GM18951 (cell line): ENCODE results near the gene MYADML2.
"Not testable (repeated sequence)": the region's sequence is repeated elsewhere in the genome, so short reads cannot be mapped to it uniquely, and the experiment has no call there.

Source experiments
- POLR2A ChIP-seq: IDR thresholded peaks from 4 replicates; pipeline ENCODE4 v1.6.1; 2011; ENCODE audit warnings: mild to moderate bottlenecking; ENCODE audit not compliant: insufficient read length, insufficient read depth; ENCODE audit errors: extremely low read depth
- in situ Hi-C: fragments of 300-500 bp; cut with MboI; formaldehyde crosslinking; loops from one replicate; pipeline ENCODE4 v1.12.0; 2022; ENCODE audit warnings: low sequenced_read_pairs, mixed read lengths, inconsistent platforms; ENCODE audit not compliant: unreplicated experiment

Gene MYADML2

DNA sequence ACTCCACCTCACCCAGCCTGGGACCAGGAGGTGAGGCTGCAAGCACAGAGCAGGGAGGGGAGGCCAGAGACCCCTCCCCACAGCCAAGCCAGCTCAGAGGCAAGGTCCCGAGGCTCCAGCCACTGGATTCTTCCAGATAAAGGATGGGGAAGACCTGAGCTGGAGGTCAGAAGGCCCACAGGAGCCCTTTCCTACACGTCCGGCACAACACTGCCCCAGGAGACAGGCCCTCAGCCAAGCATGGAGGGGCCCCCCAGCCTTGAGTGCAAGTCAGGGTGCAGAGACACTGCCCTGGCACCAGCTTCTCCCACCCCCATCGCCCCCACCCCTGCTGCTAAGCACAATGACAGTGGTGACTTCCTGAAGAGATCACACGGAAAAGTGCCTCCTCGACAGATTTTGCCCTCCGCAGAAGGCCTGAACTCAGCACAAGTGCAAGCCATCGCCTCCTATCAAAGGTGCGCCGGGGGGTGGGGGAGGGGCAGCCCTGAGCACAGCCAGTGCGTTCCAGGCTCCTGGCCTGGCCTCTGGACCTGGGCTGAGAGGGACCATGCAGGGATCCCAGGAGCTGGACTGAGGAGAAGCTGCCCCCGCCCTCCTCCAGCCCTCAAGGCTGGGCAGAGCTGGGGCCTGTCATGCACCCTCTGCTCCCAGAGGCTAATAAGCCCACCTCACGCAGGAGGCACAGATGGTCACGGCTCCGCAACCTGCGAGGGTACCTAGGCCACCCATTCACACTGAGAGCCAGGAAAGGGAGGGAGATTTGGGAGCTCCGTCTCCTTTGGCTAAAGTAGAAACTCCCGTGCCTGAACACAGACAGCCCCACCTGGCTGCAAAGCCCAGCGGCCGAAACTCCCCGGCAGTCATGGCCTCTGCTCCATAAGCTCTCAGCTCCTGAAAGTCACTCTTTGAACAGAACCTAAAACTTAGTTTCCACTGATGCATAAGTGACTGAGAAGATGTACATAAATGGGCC lies 22.2 kb downstream of the MYADML2 start:
- TF ChIP-seq POLR2A = no peak
- in situ Hi-C loops = no loop called here

DNA sequence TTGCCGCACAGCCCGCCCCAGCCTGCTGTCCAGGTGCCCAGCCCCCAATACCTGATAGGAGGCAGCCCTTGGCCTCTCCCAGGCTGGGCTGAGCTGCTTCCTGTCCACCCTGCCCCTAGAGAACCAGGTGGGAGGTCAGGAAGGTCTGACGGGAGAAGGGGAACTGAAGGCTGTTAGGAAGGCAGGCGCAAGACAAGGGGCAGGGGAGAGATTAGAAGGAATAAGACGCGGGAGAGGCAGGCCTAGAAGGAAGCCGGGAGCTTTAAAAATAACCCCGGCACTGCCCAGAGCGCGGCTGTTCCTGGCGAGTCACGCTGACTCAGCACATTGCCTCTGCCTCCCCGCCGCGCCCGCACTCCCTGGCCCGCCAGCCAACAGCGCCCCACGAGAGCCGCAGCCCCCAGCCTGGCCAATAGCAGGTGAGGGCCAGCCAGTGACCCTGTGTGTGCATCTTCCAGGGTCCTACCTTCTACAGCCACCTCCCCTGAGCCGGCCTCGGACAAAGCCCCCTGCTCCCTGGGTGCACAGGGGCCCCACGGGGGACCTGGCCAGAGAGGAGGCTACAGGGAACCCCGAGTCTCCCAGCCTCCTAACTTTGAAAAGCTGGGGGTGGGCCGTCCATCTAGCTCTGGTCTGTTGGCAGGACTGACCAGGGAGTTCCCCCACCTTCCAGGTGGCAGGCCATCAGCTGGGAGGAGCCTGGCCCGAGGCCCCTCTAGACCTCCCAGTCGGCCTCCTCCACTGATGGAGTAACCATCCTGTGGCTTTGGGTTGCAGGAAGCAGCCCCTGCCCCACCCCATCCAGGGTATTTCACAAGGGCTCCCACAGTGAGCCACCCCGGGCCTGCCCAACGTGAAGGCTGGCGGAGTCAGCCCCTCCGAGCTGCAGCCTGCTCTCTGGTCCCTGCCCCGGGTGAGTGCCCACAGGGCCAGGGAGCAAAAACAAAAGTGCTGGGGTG lies 23.5 kb downstream of the MYADML2 start:
- in situ Hi-C loops = no loop called here
- TF ChIP-seq POLR2A = no peak

- in situ Hi-C loops = no loop called here
- no peak for TF ChIP-seq POLR2A
Measured at GRCh38 chr17:81922566-81923301, 24.3 kb downstream of the MYADML2 start.

DNA sequence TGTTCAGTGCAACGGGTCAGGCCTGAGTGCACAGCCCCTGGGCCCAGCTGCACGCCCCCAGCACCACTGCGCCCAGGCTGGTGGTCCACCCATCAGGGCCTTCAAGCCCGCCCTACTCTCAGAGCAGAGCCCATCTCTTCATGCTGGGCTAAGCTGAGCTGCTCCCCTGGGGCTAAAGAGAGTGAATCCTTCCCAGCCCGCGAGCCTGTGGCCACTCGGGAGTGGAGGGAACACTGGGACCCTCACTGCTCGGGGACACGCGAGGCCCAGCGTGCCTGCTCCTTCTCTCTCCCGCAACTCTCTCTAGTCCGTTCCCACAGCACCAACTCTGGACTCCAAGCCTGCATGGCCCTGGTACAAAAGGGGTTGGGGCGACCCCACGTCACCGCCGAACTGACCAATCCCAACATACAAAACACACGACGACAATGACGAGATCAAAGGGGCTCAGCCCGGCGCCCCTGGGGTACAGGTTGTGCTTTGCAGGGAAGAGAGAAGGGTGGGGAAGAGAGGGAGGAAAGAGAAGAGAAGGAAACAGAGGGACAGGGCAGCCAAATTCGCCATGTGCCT lies 25.0 kb downstream of the MYADML2 start:
- in situ Hi-C loops = no loop called here
- no peak for TF ChIP-seq POLR2A

- in situ Hi-C loops = no loop called here
- TF ChIP-seq POLR2A = no peak
Measured at GRCh38 chr17:81921537-81921862, 25.5 kb downstream of the MYADML2 start.

DNA sequence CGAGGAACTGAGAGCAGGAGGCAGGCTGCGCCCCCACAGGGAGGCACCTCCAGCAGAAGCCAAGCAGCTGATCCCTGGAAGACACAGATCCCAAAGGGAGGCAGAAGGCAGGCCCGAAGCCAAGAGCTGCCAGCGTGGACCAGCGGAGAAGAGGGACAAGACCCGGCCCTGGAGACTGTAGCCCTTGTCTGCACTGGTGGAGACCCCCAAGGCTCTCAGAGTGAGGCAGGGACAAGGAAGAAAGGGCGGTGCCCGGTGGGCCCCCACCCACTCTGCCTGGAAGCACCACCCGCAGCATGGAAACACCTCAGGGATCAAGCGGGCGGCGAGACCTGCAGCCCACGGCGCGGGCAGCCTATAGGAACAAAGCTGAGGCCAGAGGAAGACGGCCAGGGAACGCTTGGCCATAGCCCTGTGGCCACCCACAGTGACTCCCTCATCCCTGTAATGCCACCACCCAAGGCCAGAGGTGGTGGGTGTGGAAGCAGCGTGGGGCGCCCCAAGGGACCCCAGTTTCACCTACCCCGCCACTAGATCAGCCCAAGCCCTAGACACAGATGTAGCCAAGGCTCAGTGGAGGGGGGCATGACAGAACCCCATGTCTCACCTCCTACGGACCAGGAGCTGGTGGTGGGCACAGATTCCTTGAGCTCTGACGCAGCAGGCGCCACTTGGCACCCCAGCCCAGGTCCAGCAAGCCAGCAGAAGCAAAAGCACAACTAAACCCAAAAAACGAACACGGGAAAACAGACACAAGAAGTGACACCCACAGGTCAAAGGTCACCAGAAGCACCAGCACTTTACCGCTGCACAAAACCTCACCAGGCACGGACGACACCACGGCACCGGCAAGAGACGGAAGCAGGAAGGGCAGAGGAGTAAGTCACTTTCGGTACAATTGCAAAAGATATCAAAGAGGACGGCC lies 26.2 kb downstream of the MYADML2 start:
- in situ Hi-C loops = no loop called here
- TF ChIP-seq POLR2A = no peak

- TF ChIP-seq POLR2A = no peak
- in situ Hi-C loops = no loop called here
Measured at GRCh38 chr17:81918832-81919545, 28.0 kb downstream of the MYADML2 start.

- in situ Hi-C loops = not testable (repeated sequence)
Measured at GRCh38 chr17:81918333-81918669, 28.7 kb downstream of the MYADML2 start.

- in situ Hi-C loops = no loop called here
- peak; percentile 94 for TF ChIP-seq POLR2A
Measured at GRCh38 chr17:81917565-81918332, 29.3 kb downstream of the MYADML2 start, which contains the start of gene SIRT7. Gene SIRT7, minus strand, starts transcription at chr17:81918176. Its CDS starts 45 bp downstream, at chr17:81918131.

DNA sequence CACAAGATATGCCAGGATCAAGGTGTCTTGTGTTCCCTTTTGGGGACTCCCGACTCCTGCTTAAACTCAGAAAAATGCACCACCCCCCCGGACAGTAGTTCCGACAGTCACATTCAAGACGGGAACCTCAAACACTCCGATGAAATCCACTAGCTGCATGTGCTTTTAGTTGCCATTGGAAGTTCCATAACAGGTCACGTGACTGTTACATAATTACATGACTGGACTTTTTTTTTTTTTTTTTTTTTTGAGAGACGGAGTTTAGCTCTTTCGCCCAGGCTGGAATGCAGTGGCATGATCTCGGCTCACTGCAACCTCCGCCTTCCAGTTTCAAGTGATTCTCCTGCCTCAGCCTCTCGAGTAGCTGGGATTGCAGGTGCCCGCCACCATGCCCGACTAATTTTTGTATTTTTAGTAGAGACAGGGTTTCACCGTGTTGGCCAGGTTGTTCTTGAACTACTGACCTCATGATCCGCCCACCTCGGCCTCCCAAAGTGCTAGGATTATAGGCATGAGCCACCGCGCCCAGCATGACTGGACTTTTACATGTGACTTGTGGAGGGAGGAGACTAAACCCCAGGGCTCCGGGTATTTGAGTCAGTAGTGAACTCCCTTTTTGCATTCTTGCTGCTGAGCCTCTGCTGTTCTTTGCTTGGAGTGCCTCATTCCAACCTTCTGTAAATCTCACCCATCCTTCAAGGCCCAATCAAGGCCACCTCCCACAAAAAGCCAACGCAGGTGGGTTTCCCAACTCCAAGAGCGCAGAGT lies 30.6 kb downstream of the MYADML2 start:
- no peak for TF ChIP-seq POLR2A
- in situ Hi-C loops = no loop called here
